ENCODE measurements around the gene CDC37L1. TPM values are rescaled to one million over a fixed set of nuclear protein-coding genes. Genes with fewer than 3 reads are reported as not detected.

Gene CDC37L1
- polyA plus RNA-seq, 1 experiment, result 13.4 TPM

DNA sequence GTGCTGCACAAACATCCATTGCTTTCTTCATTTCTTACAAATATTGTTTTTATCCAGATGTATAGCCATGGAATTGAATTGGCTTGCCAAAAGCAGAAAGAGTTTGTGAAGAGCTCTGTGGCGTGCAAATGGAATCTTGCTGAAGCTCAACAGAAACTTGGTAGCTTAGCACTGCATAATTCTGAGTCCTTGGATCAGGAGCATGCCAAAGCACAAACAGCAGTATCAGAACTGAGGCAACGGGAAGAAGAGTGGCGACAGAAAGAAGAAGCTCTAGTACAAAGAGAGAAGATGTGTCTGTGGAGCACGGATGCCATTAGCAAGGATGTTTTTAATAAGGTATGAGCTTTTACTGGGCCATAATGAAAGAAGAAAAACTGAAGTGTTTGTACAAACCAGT, 5.5 kb downstream of the CDC37L1 start:
- no peak overlapping the region for H3K27ac ChIP-seq (ENCODE audit: low read depth, low read length)
- no peaks in the 10 kb centered on the region; the same call in 1 of the 2 replicates for H3K9me3 ChIP-seq (ENCODE audit: control insufficient read depth, insufficient read depth, low read length)
- H3K4me3 ChIP-seq (ENCODE audit: low read depth, low read length), result no peak overlapping the region
- no peaks in the 10 kb centered on the region for H3K27me3 ChIP-seq (ENCODE audit: control insufficient read depth, insufficient read depth, low read length)
- ChIA-PET POLR2A (no interaction called here), CTCF (no interaction called here)
- TF ChIP-seq CTCF (IDR thresholded peaks at IDR 0.05; ENCODE audit: low read depth, low read length), result no peak
- no peak for DNase-seq (ENCODE audit: low read depth, low spot score)

- Histone ChIP-seq H3K9me3 (ENCODE audit: control insufficient read depth, insufficient read depth, low read length) (no peaks in the 10 kb centered on the region), H3K4me3 (ENCODE audit: low read depth, low read length) (no peak overlapping the region), H3K27me3 (ENCODE audit: control insufficient read depth, insufficient read depth, low read length) (no peaks in the 10 kb centered on the region), H3K27ac (ENCODE audit: low read depth, low read length) (no peak overlapping the region)
- no peak for DNase-seq (ENCODE audit: low read depth, low spot score)
- TF ChIP-seq CTCF (IDR thresholded peaks at IDR 0.05; ENCODE audit: low read depth, low read length), result no peak
- ChIA-PET CTCF (no interaction called here), POLR2A (interaction anchor here (0.5 kb wide), 1 partner anchor 390 kb away, joined by 3 read pairs; no protein-coding TSS in a partner anchor)
These were observed 6.7 kb downstream of the CDC37L1 start for GRCh38 chr9:4686112-4686511.

DNA sequence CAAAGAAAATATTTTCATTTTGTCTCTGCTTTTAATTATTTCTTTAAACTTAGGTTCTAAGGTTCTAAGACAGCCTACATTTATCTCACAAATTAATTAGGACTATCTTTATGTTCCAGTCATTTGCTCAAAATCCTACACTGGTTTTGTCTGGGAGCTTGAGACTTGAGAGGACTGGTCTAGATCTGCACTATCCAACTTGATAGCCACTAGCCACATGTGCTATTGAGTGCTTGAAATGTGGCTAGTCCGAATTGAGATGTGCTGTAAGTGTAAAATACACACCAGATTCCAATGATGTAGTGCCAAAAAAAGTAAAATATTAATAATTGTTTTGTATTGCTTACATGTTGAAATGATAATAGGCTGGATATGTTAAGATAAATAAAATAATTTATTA, 7.2 kb downstream of the CDC37L1 start:
- CTCF ChIA-PET, result no interaction called here
- H3K27ac ChIP-seq (ENCODE audit: low read depth, low read length), result no peak overlapping the region
- no peaks in the 10 kb centered on the region for H3K27me3 ChIP-seq (ENCODE audit: control insufficient read depth, insufficient read depth, low read length)
- no peak for TF ChIP-seq CTCF (IDR thresholded peaks at IDR 0.05; ENCODE audit: low read depth, low read length)
- POLR2A ChIA-PET, result no interaction called here
- DNase-seq (ENCODE audit: low read depth, low spot score), result no peak
- H3K4me3 ChIP-seq (ENCODE audit: low read depth, low read length), result no peak overlapping the region
- no peaks in the 10 kb centered on the region for H3K9me3 ChIP-seq (ENCODE audit: control insufficient read depth, insufficient read depth, low read length)

DNA sequence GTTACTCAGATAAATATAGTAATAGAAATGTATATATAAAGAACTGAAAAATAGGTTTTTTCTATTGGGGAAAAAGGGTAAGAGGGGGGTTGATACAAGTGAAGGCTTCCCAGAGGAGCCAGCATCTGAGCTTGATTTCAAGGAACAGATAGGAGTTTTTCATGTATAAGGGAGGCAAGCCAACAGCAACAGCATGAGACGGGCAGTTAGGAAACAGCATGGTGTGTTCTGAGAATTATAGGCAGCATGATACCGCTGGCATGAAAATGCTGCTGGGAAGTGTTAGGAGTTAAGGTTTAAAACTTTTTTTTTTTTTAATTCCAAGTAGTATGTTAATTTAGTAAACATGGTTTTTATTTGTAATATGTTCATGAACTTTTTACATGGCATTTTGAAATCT, 9.7 kb downstream of the CDC37L1 start:
- Histone ChIP-seq H3K27me3 (ENCODE audit: control insufficient read depth, insufficient read depth, low read length) (no peaks in the 10 kb centered on the region), H3K27ac (ENCODE audit: low read depth, low read length) (no peak overlapping the region), H3K9me3 (ENCODE audit: control insufficient read depth, insufficient read depth, low read length) (no peaks in the 10 kb centered on the region), H3K4me3 (ENCODE audit: low read depth, low read length) (no peak overlapping the region)
- TF ChIP-seq CTCF (IDR thresholded peaks at IDR 0.05; ENCODE audit: low read depth, low read length), result no peak
- ChIA-PET CTCF (no interaction called here), POLR2A (no interaction called here)
- DNase-seq (ENCODE audit: low read depth, low spot score), result no peak

GRCh38 chr9:4689687-4690104, 10.3 kb downstream of the CDC37L1 start:
- Histone ChIP-seq H3K27ac (ENCODE audit: low read depth, low read length) (no peak overlapping the region), H3K27me3 (ENCODE audit: control insufficient read depth, insufficient read depth, low read length) (no peaks in the 10 kb centered on the region), H3K9me3 (ENCODE audit: control insufficient read depth, insufficient read depth, low read length) (no peaks in the 10 kb centered on the region), H3K4me3 (ENCODE audit: low read depth, low read length) (no peak overlapping the region)
- ChIA-PET POLR2A (no interaction called here), CTCF (no interaction called here)
- no peak for TF ChIP-seq CTCF (IDR thresholded peaks at IDR 0.05; ENCODE audit: low read depth, low read length)
- no peak for DNase-seq (ENCODE audit: low read depth, low spot score)

Measured in AG04450 (cell line).